SK-N-SH (cell line): ENCODE data around the gene ARL11. TPM values are rescaled to one million over a fixed set of nuclear protein-coding genes. Genes with fewer than 3 reads are reported as not detected.

ENCODE experiments used
- CTCF ChIA-PET: fragments of 300-600, 350-600 bp; formaldehyde crosslinking; extraction: SDS; loops from one replicate; lab custom pipeline; 2021; lab: Yijun Ruan, JAX
- POLR2A ChIA-PET: fragments of 350-600 bp; sonication (Branson Sonifier 250); formaldehyde crosslinking; extraction: SDS; loops from one replicate; lab custom pipeline; 2020; ENCODE audit warnings: antibody characterized with exemption, inconsistent platforms; lab: Yijun Ruan, JAX
- DNase-seq: peaks from one replicate; pipeline ENCODE4 v3.0.0; 2012
- H2AFZ ChIP-seq: fragments of 200-600 bp; sonication (generic); 2 replicates; pipeline ENCODE4 v1.8.1; 2016; ENCODE audit warnings: antibody characterized with exemption, mild to moderate bottlenecking, low read depth
- H3F3A ChIP-seq: fragments of 200-600 bp; sonication (generic); replicated peaks from 2 replicates; pipeline ENCODE3; 2016; ENCODE audit warnings: antibody characterized with exemption, mild to moderate bottlenecking; ENCODE audit not compliant: insufficient read depth
- H3K27ac ChIP-seq, 2 experiments: fragments of 200-500 bp in 1 of 2; fragments of 200-600 bp in 1 of 2; sonication (Bioruptor generic) in 1 of 2; sonication (generic), shearing (Covaris generic) in 1 of 2; 2 replicates each; pipeline versions ENCODE4 v1.5.1 to v1.6.1; 2014 to 2016; ENCODE audit warnings: low read depth in 2 of 2, inconsistent platforms in 1 of 2, low read length in 1 of 2, mild to moderate bottlenecking in 1 of 2, mixed read lengths in 1 of 2
- H3K27me3 ChIP-seq: fragments of 200-600 bp; sonication (generic), shearing (Covaris generic); 2 replicates; pipeline ENCODE4 v1.6.1; 2016; ENCODE audit warnings: mixed run types; ENCODE audit not compliant: insufficient read depth
- H3K36me3 ChIP-seq, 2 experiments: fragments of 200-500 bp in 1 of 2; fragments of 200-600 bp in 1 of 2; sonication (Bioruptor generic) in 1 of 2; sonication (generic) in 1 of 2; replicated peaks in 1 of 2; 2 replicates each; pipeline versions ENCODE3 to v1.5.1; 2014 to 2016; ENCODE audit warnings: low read length in 1 of 2, mild to moderate bottlenecking in 1 of 2; ENCODE audit not compliant: insufficient read depth in 2 of 2, control insufficient read depth in 1 of 2
- H3K4me1 ChIP-seq, 2 experiments: fragments of 200-500 bp in 1 of 2; fragments of 200-600 bp in 1 of 2; sonication (Bioruptor generic) in 1 of 2; sonication (generic), shearing (Covaris generic) in 1 of 2; 2 replicates each; pipeline versions ENCODE4 v1.5.1 to v1.6.1; 2014 to 2016; ENCODE audit warnings: low read depth in 1 of 2, low read length in 1 of 2, mixed run types in 1 of 2; ENCODE audit not compliant: insufficient read depth in 2 of 2, control insufficient read depth in 1 of 2
- H3K4me2 ChIP-seq: fragments of 200-600 bp; sonication (generic), shearing (Covaris generic); 2 replicates; pipeline ENCODE4 v1.6.1; 2017; ENCODE audit warnings: mixed run types
- H3K4me3 ChIP-seq, 2 experiments: fragments of 200-500 bp in 1 of 2; fragments of 200-600 bp in 1 of 2; sonication (Bioruptor generic) in 1 of 2; sonication (generic), shearing (Covaris generic) in 1 of 2; 2 replicates each; pipeline versions ENCODE4 v1.5.1 to v1.8.1; 2014 to 2016; ENCODE audit warnings: low read depth in 2 of 2, inconsistent platforms in 1 of 2, low read length in 1 of 2, mild to moderate bottlenecking in 1 of 2, mixed read lengths in 1 of 2, moderate library complexity in 1 of 2
- H3K79me2 ChIP-seq: fragments of 200-600 bp; sonication (generic); 2 replicates; pipeline ENCODE4 v1.8.1; 2017; ENCODE audit warnings: mild to moderate bottlenecking; ENCODE audit not compliant: insufficient read depth
- H3K9ac ChIP-seq: fragments of 200-600 bp; sonication (generic); 2 replicates; pipeline ENCODE4 v1.6.1; 2017; ENCODE audit warnings: mixed run types
- H3K9me2 ChIP-seq: fragments of 200-600 bp; sonication (generic); 2 replicates; pipeline ENCODE4 v1.6.1; 2017; ENCODE audit warnings: mixed run types
- H3K9me3 ChIP-seq: fragments of 200-600 bp; sonication (generic); 2 replicates; pipeline ENCODE4 v1.6.1; 2017; ENCODE audit warnings: mixed run types, mild to moderate bottlenecking, moderate library complexity
- H4K20me1 ChIP-seq: fragments of 200-600 bp; sonication (generic); 2 replicates; pipeline ENCODE4 v1.6.1; 2017; ENCODE audit warnings: mild to moderate bottlenecking, mixed run types; ENCODE audit not compliant: insufficient read depth
- ELF1 ChIP-seq: IDR thresholded peaks from 2 replicates; pipeline ENCODE4 v1.4.0; 2012
- EZH2phosphoT487 ChIP-seq: fragments of 200-600 bp; sonication (generic); IDR thresholded peaks from 2 replicates; pipeline ENCODE4 v1.6.1; 2017; ENCODE audit warnings: low read depth, mixed run types, mild to moderate bottlenecking, antibody characterized with exemption, moderate library complexity, borderline replicate concordance
- FOXJ3 ChIP-seq: sonication (generic); formaldehyde crosslinking; IDR thresholded peaks from 2 replicates; pipeline ENCODE4 v1.5.1; 2020; ENCODE audit warnings: mild to moderate bottlenecking, missing genetic modification reagents
- FOXM1 ChIP-seq: IDR thresholded peaks from 2 replicates; pipeline ENCODE4 v1.4.0; 2012; ENCODE audit warnings: low read depth, mild to moderate bottlenecking
- GATA2 ChIP-seq: sonication (generic); formaldehyde crosslinking; IDR thresholded peaks from 2 replicates; pipeline ENCODE4 v1.5.0; 2020; ENCODE audit warnings: mild to moderate bottlenecking, missing genetic modification reagents
- MXI1 ChIP-seq: IDR thresholded peaks from 2 replicates; pipeline ENCODE4 v1.6.1; 2012; ENCODE audit warnings: mild to moderate bottlenecking, low read depth, low read length, improper control_type of control experiment
- RFX5 ChIP-seq: IDR thresholded peaks from 2 replicates; pipeline ENCODE4 v1.6.1; 2012; ENCODE audit warnings: mild to moderate bottlenecking, improper control_type of control experiment, low read length
- RXRA ChIP-seq: IDR thresholded peaks from 2 replicates; pipeline ENCODE4 v1.4.0; 2012; ENCODE audit warnings: low read depth, mild to moderate bottlenecking, borderline replicate concordance
- SIN3A ChIP-seq: IDR thresholded peaks from 2 replicates; pipeline ENCODE4 v1.6.1; 2012; ENCODE audit warnings: low read depth, mild to moderate bottlenecking, low read length, moderate library complexity, borderline replicate concordance
- SMC3 ChIP-seq: IDR thresholded peaks from 2 replicates; pipeline ENCODE4 v1.6.1; 2012; ENCODE audit warnings: low read depth, low read length, improper control_type of control experiment
- TAF1 ChIP-seq: IDR thresholded peaks from 2 replicates; pipeline ENCODE4 v1.6.1; 2012; ENCODE audit warnings: low read depth, mild to moderate bottlenecking, low read length, moderate library complexity, borderline replicate concordance
- TEAD4 ChIP-seq: IDR thresholded peaks from 2 replicates; pipeline ENCODE4 v1.4.0; 2012; ENCODE audit warnings: mild to moderate bottlenecking, borderline replicate concordance; ENCODE audit not compliant: insufficient read depth
- YY1 ChIP-seq: IDR thresholded peaks from 2 replicates; pipeline ENCODE4 v1.4.0; 2012; ENCODE audit warnings: low read depth, mild to moderate bottlenecking
- WGBS: methylation state at CpG from one replicate; pipeline ENCODE4 v1.1.6; 2017; ENCODE audit warnings: low lambda C conversion rate; 5-methylcytosine and 5-hydroxymethylcytosine counted together
- polyA plus RNA-seq, 3 experiments: library from polyadenylated mRNA; depleted of rRNA; stranded (reverse); fragments of >200 nt; gene quantifications; 2 replicates each; pipeline ENCODE4 v1.2.3, GENCODE V29; 2012
- TF ChIP-seq, protein P1 (sequence below): IDR thresholded peaks from 2 replicates; pipeline ENCODE4 v1.4.0; 2012; ENCODE audit warnings: low read depth, borderline replicate concordance
- TF ChIP-seq, protein P2 (sequence below): IDR thresholded peaks from 2 replicates; pipeline ENCODE4 v1.4.0; 2012; ENCODE audit warnings: low read depth
- TF ChIP-seq, protein P3 (sequence below): fragments of 150-350 bp; IDR thresholded peaks from 2 replicates; pipeline ENCODE4 v1.6.1; 2017; ENCODE audit warnings: antibody characterized with exemption, low read length, low read depth, borderline replicate concordance

Gene ARL11
- polyA plus RNA-seq, 1 of the 3 experiments (the other 2 are of a cell fraction): not detected

DNA sequence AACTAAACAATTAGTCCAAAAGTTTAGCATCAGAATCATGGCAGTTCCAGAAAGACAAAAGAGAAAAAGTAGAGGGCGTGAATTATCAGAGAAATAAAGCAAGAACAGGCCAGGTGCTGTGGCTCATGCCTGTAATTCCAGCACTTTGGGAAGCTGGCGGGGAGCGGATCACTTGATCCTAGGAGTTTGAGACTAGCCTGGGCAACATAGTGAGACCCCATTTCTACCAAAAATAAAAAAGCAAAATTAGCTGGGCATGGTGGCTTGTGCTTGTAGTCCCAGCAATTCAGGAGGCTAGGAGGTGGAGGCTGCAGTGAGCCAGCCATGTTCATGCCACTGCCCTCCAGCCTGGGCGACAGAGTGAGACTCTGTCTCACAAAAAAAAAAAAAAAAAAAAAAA, 18.4 kb downstream of the ARL11 start:
- Histone ChIP-seq H3K4me3 (no peak overlapping the region), H3K9ac (no peak overlapping the region), H3K4me2 (no peak overlapping the region), H2AFZ (no peak overlapping the region), H3K4me1 (no peaks in the 10 kb centered on the region), H3K27me3 (no peaks in the 10 kb centered on the region), H3K9me2 (no peaks in the 10 kb centered on the region), H3K9me3 (no peaks in the 10 kb centered on the region), H4K20me1 (no peaks in the 10 kb centered on the region), H3F3A (no peaks in the 10 kb centered on the region), H3K36me3 (no peaks in the 10 kb centered on the region), H3K27ac (no peak overlapping the region), H3K79me2 (no peaks in the 10 kb centered on the region)
- ChIA-PET CTCF (no interaction called here), POLR2A (no interaction called here)
- 92% methylated on average over 4 of the region's 4 CpGs for WGBS
- TF ChIP-seq FOXM1 (no peak), ELF1 (no peak), TAF1 (no peak), FOXJ3 (CRISPR knock-in tag) (no peak), RFX5 (no peak), MXI1 (no peak), TEAD4 (no peak), SMC3 (no peak), YY1 (no peak), SIN3A (no peak), GATA2 (CRISPR knock-in tag) (no peak), EZH2phosphoT487 (no peak), RXRA (no peak)
- TF ChIP-seq, protein P1, sequence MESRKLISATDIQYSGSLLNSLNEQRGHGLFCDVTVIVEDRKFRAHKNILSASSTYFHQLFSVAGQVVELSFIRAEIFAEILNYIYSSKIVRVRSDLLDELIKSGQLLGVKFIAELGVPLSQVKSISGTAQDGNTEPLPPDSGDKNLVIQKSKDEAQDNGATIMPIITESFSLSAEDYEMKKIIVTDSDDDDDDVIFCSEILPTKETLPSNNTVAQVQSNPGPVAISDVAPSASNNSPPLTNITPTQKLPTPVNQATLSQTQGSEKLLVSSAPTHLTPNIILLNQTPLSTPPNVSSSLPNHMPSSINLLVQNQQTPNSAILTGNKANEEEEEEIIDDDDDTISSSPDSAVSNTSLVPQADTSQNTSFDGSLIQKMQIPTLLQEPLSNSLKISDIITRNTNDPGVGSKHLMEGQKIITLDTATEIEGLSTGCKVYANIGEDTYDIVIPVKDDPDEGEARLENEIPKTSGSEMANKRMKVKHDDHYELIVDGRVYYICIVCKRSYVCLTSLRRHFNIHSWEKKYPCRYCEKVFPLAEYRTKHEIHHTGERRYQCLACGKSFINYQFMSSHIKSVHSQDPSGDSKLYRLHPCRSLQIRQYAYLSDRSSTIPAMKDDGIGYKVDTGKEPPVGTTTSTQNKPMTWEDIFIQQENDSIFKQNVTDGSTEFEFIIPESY: no peak
- TF ChIP-seq, protein P2, sequence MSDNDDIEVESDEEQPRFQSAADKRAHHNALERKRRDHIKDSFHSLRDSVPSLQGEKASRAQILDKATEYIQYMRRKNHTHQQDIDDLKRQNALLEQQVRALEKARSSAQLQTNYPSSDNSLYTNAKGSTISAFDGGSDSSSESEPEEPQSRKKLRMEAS: no peak
- TF ChIP-seq, protein P3, sequence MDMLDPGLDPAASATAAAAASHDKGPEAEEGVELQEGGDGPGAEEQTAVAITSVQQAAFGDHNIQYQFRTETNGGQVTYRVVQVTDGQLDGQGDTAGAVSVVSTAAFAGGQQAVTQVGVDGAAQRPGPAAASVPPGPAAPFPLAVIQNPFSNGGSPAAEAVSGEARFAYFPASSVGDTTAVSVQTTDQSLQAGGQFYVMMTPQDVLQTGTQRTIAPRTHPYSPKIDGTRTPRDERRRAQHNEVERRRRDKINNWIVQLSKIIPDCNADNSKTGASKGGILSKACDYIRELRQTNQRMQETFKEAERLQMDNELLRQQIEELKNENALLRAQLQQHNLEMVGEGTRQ: no peak
- no peak for DNase-seq
